NCI-H446 treated with DMSO at 0.1 percent for 48 hours (cell line): ENCODE results near the gene ZNF787.

Experiments
- DNase-seq: peaks from one replicate; lab custom pipeline; 2025; lab: John Stamatoyannopoulos, UW

ZNF787 gene

DNA sequence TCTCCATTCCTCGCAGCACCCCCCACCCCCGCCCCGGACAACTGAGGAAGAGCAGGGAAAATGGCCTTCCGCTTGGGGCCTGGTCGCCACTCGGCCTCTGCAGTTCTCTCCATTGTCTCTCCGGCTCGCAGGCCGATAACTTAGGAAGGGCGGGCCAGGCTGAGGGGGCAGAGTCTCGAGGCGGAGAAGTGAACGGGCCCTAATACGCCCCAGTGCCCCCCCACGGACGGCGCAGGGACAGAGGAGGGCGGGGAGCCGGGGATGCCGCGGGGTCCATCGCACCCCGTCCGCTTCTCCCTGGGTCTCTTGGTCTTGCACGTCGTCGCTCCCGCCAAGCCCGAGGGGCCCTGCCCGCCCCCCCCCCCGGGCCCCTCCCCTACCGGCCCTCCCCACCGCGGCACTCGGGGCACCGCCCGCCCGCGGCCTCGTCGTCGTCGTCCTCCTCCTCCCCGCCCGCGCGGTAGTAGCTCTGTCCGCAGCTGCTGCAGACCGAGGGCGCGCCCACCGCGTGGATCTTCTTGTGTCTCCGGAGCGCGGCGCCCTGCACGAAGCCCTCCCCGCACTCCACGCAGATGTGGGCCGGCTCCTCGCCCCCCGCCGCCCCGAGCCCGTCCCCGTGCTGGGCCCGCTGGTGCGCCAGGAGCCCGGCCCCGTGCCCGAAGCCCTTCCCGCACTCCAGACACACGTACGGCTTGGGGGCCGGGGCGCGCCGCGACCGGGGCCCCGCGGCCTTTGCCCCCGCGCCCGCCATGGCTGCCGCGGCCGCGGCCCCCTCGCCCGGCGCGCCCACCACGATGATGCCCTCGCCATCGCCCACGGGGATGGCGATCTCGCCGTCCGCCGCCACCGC, 33.2 kb downstream of the ZNF787 start:
- no peak for DNase-seq

DNA sequence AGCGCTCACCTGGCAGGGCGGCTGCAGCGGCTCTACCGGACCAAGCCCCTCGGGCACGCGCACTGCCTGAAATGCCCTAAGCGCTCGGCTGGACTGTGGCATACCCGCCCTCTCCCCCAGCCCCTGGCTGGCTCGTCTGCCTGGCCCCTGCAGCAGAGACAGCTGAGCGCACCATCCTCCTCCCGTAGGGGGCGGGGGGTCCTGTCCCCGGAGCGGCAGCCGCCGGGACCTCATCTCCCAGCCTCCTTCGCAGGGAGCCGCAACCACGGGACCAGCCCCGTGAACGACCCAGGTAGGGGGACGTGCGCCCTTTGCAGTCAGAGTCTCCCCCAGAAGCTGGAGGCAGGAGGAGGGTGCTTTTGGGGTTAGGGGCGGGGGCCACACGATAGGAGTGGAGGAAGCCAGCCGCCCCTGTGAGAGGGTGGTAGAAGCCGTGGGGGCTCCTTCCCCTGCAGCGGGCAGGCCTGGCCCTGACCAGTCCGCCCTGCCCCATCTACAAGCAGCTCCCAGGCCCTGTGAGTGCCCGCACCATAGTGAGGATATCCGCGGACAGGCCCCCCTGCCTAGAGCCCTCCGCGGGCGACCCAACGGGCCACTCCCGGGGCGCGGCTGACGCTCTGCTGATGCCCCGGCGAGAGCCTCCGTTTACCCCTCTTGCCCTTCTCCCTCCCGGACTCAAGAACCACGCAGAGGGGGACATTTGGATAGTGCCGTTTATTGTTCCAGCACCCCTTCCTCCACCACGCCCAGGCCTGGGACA, 34.2 kb downstream of the ZNF787 start:
- no peak for DNase-seq

DNA sequence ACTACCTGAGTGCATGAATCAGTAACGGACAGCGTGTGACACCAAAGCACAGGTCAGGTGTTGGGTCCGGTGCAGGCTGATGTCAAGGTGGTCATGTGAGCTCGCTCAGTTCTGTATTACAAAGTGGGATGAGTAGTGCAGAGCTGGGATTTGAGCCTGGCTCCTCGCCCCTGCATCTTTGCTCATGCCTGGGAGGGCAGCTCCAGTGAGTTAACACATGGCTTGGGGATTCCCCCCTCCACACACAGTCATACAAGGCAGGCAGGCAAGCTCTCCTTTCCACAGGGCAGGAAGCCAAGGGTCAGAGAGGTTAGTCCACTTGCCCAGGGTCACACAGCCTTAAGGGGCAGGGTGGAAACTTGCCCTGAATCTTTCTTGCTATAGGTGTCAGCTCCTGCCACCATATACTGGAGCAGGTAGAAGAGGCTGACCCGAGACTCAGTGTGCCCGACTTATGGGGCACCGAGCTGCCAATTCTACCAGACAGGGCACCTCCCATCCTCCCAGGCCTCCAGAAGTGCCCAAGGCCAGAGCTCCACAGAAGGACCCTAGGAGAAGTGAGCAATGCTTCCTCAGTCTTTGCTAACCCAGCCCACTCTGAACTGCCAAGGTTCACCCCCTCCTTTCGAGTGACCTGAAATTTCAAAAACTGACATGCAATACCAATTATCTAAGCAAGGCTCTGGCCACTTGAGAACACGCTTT, 35.4 kb downstream of the ZNF787 start:
- DNase-seq, result no peak

DNA sequence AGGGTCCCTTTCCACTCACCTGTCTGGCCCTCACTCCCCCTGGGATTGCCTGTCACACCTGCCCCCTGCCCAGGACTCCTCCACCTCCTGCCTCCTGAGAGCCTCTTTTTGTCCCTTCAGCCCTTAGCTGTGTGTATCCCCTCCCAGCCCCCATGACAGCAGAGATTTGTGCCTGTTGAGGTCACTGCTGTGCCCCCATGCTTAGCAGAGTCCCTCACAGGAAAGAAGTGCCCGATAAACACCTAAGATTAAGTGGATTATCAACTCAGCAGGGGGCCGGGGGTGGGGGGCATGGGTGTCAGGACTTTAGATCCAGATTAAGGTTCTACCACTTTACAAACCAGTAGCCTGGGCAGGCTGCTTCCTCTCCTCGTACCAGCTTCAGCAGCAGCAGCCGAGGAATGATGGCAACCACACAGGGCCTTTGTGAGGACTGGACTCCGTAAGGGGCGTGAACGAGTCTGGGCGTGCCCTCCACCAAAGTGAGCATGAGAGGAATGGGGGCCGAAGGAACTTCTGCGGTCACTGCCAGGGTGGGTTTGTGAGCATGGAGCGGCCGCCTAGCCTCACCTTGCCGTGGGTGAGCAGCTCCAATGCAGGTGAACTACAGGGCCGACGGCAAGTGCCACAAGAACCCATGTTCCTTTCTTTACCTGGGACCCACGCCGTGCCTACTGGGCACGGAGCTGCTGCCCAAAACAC, 36.1 kb downstream of the ZNF787 start:
- no peak for DNase-seq

DNA sequence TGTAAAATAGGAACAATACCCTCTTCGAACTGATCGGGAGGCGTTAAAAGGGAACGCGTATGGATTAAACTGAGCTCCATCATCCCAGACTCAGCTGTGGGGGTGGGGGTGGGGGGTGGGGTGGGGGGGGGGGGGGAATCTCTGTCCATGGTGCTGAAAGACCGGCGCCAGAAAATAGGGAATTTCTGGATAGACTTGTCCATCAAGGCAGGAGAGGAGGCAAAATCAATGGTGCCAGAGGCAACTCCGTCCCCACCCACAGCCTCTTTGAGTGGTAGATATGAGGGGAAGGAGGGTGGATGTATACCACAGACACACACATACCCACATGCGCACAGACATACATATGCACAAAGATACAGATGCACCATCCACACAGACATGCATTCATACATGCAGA, 37.4 kb downstream of the ZNF787 start:
- DNase-seq, result no peak

GRCh38 chr19:56080669-56081401, 40.3 kb downstream of the ZNF787 start:
- DNase-seq, result no peak

- DNase-seq, result no peak
Measured at GRCh38 chr19:56079609-56080008, 41.5 kb downstream of the ZNF787 start.

DNA sequence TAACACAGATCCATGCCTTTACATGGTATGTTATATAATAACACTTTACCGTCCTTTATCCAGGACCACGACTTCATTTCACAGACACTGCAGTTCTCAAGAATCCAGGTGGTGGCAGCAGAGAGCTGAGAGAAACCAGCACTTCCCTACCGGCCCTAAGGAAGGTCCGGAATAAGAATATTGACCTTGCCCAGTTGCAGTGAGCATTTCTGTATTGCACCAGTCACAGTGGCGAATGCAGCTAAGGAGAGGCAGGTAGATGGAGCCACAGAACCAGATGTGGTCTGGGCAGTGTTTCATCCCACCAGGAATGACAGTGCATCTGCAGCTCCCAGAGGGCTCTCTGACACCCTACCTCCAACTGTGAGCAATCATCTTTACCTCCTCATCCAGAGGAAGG, 44.6 kb downstream of the ZNF787 start:
- no peak for DNase-seq

- DNase-seq, result no peak
Measured at GRCh38 chr19:56071151-56071550, 49.9 kb downstream of the ZNF787 start.

- DNase-seq, result no peak
Measured at GRCh38 chr19:56069642-56070041, 51.5 kb downstream of the ZNF787 start.

GRCh38 chr19:56066152-56067023, 54.7 kb downstream of the ZNF787 start:
- no peak for DNase-seq

GRCh38 chr19:56053596-56053995, 67.5 kb downstream of the ZNF787 start:
- DNase-seq, result no peak
